ENCODE results near the gene UTP18. TPM values are rescaled to one million over a fixed set of nuclear protein-coding genes. Genes with fewer than 3 reads are reported as not detected.

UTP18 gene
- total and polyA plus RNA-seq, 9 of the 15 experiments (the other 6 are each of a cell fraction or from before 2014, with no cell fraction given), result 31.1 to 99.2 (median 66.7) TPM

GRCh38 chr17:51250314-51250840, 10.0 kb upstream of the UTP18 start:
- Histone ChIP-seq H3K9me1 (ENCODE audit: control insufficient read depth, insufficient read depth, low read length) (no peaks in the 10 kb centered on the region), H3K9me3 (replicated peaks; ENCODE audit: control insufficient read depth, insufficient read depth, low read depth, low read length) (no peaks in the 10 kb centered on the region), H3K79me2 (ENCODE audit: control insufficient read depth, insufficient read depth, low read length) (peaks cover 38% of the 10 kb centered on the region), H3K27ac (ENCODE audit: extremely low read depth, low read depth, low read length) (no peak overlapping the region), H3K9ac (ENCODE audit: insufficient read depth in 1 of 2, low read depth in 2 of 2, low read length in 2 of 2) (no peak overlapping the region), H2AFZ (ENCODE audit: low read depth, low read length) (no peak overlapping the region), H3K36me3 (ENCODE audit: control insufficient read depth, insufficient read depth, low read length) (peaks cover 47% of the 10 kb centered on the region; the same call in 2 of the 3 replicates), H3K4me1 (replicated peaks in 1 of 2; ENCODE audit: control insufficient read depth in 2 of 2, insufficient read depth in 2 of 2, low read length in 2 of 2) (no peaks in the 10 kb centered on the region; a peak in 1 of 5 replicates), H3K4me2 (ENCODE audit: insufficient read depth, low read length) (no peak overlapping the region), H3K4me3 (no peak overlapping the region), H3K27me3 (ENCODE audit: control insufficient read depth in 2 of 2, insufficient read depth in 2 of 2, low read length in 2 of 2) (no peaks in the 10 kb centered on the region), H4K20me1 (replicated peaks; ENCODE audit: control insufficient read depth, insufficient read depth, low read length) (no peaks in the 10 kb centered on the region)
- in situ Hi-C loops (cut with MboI), result no loop called here
- no TSS peak for BruUV-seq (replicated peaks)
- FAIRE-seq, result no peak
- 90% methylated on average over 3 of the region's 3 CpGs for WGBS (ENCODE audit: insufficient coverage, low coverage, missing lambda C conversion rate)
- CTCF ChIA-PET (ENCODE audit: low intra/inter-chr PET ratio), result no interaction called here
- intact Hi-C loops (cut with micrococcal nuclease), result no loop called here
- no peak for DNase-seq (ENCODE audit: extremely low read depth in 1 of 4, low spot score in 3 of 4)
- no peak for ATAC-seq
- TF ChIP-seq, protein P1, sequence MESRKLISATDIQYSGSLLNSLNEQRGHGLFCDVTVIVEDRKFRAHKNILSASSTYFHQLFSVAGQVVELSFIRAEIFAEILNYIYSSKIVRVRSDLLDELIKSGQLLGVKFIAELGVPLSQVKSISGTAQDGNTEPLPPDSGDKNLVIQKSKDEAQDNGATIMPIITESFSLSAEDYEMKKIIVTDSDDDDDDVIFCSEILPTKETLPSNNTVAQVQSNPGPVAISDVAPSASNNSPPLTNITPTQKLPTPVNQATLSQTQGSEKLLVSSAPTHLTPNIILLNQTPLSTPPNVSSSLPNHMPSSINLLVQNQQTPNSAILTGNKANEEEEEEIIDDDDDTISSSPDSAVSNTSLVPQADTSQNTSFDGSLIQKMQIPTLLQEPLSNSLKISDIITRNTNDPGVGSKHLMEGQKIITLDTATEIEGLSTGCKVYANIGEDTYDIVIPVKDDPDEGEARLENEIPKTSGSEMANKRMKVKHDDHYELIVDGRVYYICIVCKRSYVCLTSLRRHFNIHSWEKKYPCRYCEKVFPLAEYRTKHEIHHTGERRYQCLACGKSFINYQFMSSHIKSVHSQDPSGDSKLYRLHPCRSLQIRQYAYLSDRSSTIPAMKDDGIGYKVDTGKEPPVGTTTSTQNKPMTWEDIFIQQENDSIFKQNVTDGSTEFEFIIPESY (CRISPR knock-in tag; IDR thresholded peaks at IDR 0.05), result no peak
- TF ChIP-seq HDAC8 (tag; IDR thresholded peaks at IDR 0.05) (no peak), MIER1 (IDR thresholded peaks at IDR 0.05; ENCODE audit: low read depth) (no peak), MCM7 (IDR thresholded peaks at IDR 0.05) (no peak), RBBP5 (IDR thresholded peaks at IDR 0.05; ENCODE audit: borderline replicate concordance, insufficient read depth, low read length, poor library complexity, severe bottlenecking) (no peak), KAT8 (IDR thresholded peaks at IDR 0.05; ENCODE audit: low read depth) (no peak), ZNF175 (CRISPR knock-in tag; IDR thresholded peaks at IDR 0.05; ENCODE audit: low read depth) (no peak), SETDB1 (IDR thresholded peaks at IDR 0.05; ENCODE audit: low read length) (no peak)
- POLR2A ChIA-PET, result interaction anchor here (0.6 kb wide), 1 partner anchor 189 kb away, joined by 3 read pairs; no protein-coding TSS in a partner anchor
